ENCODE measurements around the gene ELOVL1.

- TF ChIP-seq CTCF (IDR thresholded peaks at IDR 0.05) (no peak), POLR2A (IDR thresholded peaks at IDR 0.05) (no peak)
Observed at GRCh38 chr1:43315481-43315880, 52.3 kb downstream of the ELOVL1 start.
